Activated CD8-positive, alpha-beta memory T cell treated with anti-CD3 and anti-CD28 coated beads for 48 hours (primary cell): ENCODE results near the gene EEF1E1.

Source experiments
- DNase-seq, 3 experiments: peaks; one replicate each; pipeline ENCODE4 v3.0.0-alpha.2; 2020; ENCODE audit warnings: low read depth in 2 of 3, low spot score in 2 of 3

Gene EEF1E1

DNA sequence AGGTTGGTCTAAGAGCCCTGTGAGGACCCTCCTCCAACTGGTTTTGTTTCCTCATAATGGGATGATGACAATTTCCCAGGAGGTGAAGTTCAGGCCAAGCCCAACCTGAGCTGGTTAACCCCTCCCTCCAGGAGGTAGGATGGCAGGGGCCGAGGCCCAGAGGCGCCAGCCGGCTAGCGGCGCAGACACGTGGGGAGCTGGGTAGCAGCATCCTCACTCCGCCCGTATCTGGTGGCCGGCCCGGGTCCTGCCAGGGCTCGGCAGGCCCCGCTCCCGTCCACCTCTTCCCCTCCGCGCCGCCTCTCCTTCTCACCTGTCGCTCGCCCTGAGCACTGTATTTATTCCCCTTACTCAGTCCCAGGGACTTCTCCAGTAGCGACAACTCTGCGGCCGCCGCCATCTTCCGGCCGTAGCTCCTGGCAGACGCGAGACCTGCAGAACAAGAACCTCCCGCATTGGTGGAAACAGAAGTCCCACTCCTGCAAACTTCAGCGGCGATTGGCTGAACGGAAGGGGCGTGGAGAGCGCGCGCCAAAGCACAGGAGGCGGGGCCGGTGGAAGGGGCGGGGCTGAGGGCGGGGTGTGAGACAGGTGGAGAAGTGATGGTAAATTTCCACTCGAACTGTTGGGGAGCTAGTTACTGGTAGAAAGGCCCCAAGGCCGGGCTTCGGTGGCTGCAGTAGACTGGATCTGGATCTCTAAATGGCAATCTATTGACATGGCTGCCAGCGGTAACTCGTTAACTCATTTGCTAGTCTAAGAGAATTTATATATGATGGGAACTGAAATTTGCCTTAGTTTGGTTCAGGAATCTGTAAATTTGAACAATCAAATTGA lies at the start of gene EEF1E1:
Gene EEF1E1 (minus strand): TSS at position 427 of the 837 bp plus-strand sequence. CDS start 27 bp downstream, at position 400.
- peak; percentile 92 to 96 (median 95) for DNase-seq

GRCh38 chr6:8149350-8149749 lies 47.0 kb upstream of the EEF1E1 start:
- no peak for DNase-seq

- no peak for DNase-seq
These were observed 41.6 kb upstream of the EEF1E1 start for GRCh38 chr6:8143945-8144344.

- DNase-seq, result no peak
These were observed 37.1 kb upstream of the EEF1E1 start for GRCh38 chr6:8139451-8139850.

DNA sequence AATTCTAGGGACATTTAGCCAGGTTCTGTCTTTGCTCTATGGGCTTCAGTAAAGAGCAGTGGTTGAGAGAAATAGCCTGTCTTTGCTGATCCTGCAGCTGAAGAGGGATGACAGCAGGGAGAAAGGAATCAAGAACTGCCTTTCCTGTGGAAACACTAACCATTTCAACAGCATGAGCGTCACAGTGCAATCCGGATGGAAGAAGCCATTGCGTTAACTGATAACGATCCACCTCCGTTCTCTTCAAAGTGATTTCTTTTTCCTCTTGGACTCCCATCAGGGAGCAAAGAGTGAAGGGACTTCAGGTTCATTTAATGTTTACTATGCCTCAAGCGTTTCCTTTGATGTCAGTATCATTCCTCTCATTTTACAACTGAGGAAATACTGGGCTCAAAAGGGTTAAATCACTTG lies 35.2 kb upstream of the EEF1E1 start:
- DNase-seq, result no peak

- no peak for DNase-seq
These were observed 32.9 kb upstream of the EEF1E1 start for GRCh38 chr6:8135276-8135675.

- DNase-seq, result no peak
These were observed 29.8 kb upstream of the EEF1E1 start for GRCh38 chr6:8132130-8132529.

DNA sequence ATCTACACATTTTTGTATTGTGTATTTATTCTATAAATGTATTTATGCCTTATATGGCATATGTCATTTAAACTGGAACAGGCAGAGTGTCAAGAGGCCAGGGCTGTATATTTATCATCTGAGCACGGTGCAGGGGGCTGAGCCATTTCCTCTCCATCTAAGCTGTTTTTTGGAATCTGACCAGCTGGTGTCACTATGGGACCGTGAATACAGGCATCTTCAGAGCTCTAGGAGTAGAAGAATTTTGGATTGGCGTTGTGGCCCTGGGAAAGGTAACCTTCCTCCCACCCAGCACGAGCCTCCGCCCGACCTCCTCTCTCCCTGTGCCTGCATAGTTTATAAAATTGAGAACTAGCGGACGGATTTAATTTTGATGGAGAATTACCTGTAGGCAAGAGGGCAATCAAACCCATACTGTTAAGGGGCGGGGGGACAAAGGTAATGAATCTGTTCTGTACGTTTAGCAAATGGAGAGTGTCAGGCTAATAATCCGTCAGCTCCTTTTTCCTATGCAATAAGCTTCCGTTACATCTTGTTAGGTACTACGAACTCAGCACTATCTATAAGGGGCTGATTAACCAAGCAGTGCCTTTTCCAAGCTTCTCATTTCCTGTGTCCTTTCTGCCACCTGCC lies 29.0 kb upstream of the EEF1E1 start:
- no peak for DNase-seq

GRCh38 chr6:8130399-8130798 lies 28.1 kb upstream of the EEF1E1 start:
- no peak for DNase-seq

DNA sequence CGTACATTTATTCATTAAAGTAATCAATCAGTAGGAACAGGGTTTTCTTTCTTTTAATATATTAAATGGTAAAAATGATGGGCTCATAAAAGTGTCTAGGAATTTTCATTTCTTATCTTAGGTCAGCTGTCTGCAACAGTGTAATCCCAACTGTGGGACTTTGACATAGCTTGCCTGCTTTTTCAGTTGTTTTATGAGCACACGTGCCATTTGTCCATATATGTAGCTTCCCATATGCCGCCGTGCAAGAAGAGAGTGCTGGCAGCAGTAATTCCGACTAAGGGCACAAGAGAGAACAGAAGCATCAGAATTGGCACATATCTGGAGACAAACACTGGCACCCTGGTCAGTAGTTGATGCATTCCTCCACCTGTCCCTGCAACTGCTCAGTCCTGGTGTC lies 20.9 kb upstream of the EEF1E1 start:
- no peak for DNase-seq

- DNase-seq, result no peak
These were observed 12.6 kb upstream of the EEF1E1 start for GRCh38 chr6:8114956-8115355.

DNA sequence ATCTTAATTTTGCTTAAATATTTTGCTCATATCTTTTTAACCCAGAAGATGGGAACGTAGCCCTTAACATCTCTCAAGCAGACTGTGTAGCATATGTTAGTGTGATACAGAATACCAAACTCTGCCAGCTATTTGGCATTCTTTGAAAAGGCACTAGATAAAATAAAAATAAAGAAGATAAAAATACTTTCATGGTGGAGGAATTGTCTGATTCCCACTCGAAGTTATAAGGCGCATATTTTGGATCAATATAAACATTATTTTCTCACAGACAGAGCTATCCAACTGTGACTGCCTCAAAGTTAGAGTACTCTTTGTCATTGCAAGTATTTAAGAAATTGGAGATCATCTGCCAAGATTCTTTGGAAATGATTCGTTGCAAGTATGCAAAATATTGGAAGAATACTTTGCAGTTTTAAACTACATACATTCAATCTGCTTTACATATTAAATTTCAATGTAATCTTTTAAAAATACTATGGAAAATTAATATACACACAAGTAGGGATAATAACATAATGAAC lies 10.8 kb upstream of the EEF1E1 start:
- no peak for DNase-seq

GRCh38 chr6:8110725-8111124 lies 8.4 kb upstream of the EEF1E1 start:
- no peak for DNase-seq

- no peak for DNase-seq
These were observed 7.9 kb upstream of the EEF1E1 start for GRCh38 chr6:8110117-8110721.

GRCh38 chr6:8108759-8109539 lies 6.6 kb upstream of the EEF1E1 start:
- DNase-seq, result no peak

DNA sequence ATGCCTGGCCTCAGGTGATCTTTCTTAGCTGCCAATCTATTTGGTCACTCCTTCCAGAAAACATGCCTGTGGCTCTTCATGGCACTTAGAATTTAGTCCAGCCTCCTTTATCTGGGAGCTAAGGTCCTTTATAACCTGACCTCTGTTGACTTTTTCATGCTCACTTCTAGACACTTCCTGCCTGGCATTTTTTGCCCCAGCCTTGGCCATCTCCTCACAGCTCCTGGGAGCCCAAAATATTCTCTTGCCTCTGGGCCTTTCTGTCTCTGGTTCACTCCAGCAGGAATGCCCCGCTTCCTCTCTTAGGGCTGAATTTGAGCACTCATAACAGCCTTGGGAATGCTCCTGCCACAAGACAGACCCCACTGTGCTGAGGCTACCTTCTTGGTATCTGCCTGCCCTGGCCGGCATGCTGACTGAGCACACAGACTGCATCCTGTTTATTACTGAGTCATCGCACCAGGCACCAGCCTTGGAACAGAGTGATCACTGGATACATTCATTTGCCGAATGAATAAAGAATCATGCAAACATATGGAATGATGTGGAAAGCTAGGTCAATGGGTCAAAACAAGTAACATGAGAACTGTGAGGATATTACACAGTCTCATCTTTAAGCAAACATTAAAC lies 5.8 kb upstream of the EEF1E1 start:
- DNase-seq, result no peak

GRCh38 chr6:8105791-8106190 lies 3.4 kb upstream of the EEF1E1 start:
- no peak for DNase-seq

DNA sequence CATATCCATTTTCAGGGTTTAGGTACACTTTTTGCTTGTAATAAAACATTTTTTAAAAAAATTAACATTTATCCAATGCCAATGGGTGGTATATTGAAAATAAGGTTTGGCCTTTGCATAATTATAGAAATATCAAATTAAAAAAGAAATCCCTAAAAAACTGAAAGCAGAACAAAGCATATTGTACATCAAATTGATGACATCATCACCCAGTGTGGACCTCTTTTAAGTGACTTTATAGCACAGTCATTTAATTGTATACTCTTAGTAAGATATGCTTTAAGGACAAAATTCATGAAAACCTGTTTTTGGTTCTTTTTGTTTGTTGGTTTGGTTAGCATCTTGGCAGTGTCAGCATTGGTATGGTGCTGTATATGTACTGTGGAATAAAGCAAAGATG lies 1.4 kb upstream of the EEF1E1 start:
- DNase-seq, result no peak

DNA sequence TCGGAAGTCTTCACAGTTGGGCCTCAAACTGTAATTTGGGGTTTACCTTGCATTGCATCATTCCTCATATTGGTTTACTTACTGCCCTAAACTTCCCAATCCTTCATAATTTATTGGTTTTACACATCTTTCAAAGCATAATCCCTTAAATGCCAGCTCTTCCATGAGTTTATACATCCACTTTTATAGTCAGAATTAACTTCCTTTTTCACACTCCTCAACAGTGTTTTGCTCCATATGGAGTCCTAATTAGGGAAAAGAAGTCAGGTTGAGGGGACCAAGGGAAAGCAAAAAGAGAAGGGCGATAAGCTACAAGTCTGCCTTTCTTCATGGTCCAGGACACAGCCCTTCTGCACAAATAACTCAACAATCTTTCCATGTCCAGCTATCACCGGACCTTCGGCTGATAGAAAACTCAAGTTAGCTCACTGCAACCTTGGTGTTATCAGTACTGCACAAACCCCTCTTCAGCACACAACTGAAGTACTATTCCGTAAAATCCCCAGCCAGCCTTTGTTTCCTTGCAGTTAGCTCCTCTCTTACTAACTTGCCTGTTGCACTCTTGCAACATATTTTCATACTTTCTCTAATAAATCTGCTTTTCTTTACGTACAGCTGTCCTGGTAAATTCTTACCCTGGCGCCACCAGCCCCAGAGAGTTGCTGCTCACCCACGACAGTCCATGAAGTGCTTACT lies 2.0 kb downstream of the EEF1E1 start:
- DNase-seq, result no peak

DNA sequence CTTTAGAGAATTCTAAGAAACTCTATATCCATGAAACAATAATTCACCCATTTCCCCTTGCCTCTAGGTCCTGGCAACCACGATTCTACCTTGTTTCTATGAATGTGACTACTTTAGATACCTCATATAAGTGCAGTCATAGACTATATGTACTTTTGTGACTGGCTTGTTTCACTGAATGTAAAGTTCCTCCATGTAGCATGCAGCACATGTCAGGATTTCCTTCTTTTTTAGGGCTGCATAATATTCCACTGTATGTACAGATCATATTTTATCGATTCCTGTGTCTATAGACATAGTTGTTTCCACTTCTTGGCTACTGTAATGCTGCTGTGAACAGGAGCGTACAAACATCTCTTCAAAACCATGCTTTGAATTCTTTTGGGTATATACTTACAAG lies 11.7 kb downstream of the EEF1E1 start:
- DNase-seq, result no peak
